ENCODE results near the gene ATL2. TPM values are rescaled to one million over a fixed set of nuclear protein-coding genes. Genes with fewer than 3 reads are reported as not detected.

Gene ATL2
- total and polyA plus RNA-seq, 2 donors (not counting 1 experiment from before 2014, with no cell fraction given): 26.5 to 70.7 TPM

GRCh38 chr2:38362232-38362631, 14.8 kb downstream of the ATL2 start:
- H3K9me3 ChIP-seq (ENCODE audit: control insufficient read depth, insufficient read depth, low read depth, low read length): no peaks in the 10 kb centered on the region
- no peak overlapping the region for H3K27ac ChIP-seq (ENCODE audit: insufficient read depth, low read length)
- TF ChIP-seq, protein P1, sequence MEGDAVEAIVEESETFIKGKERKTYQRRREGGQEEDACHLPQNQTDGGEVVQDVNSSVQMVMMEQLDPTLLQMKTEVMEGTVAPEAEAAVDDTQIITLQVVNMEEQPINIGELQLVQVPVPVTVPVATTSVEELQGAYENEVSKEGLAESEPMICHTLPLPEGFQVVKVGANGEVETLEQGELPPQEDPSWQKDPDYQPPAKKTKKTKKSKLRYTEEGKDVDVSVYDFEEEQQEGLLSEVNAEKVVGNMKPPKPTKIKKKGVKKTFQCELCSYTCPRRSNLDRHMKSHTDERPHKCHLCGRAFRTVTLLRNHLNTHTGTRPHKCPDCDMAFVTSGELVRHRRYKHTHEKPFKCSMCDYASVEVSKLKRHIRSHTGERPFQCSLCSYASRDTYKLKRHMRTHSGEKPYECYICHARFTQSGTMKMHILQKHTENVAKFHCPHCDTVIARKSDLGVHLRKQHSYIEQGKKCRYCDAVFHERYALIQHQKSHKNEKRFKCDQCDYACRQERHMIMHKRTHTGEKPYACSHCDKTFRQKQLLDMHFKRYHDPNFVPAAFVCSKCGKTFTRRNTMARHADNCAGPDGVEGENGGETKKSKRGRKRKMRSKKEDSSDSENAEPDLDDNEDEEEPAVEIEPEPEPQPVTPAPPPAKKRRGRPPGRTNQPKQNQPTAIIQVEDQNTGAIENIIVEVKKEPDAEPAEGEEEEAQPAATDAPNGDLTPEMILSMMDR (conservative IDR thresholded peaks at IDR 0.05 in 1 of 2, IDR thresholded peaks at IDR 0.05 in 1 of 2; ENCODE audit: low read depth in 1 of 2, low read length in 2 of 2): no peak
- TF ChIP-seq EZH2 (IDR thresholded peaks at IDR 0.05; ENCODE audit: low read length, missing control alignments): no peak
- no peak overlapping the region for H3K4me3 ChIP-seq (replicated peaks in 1 of 4; ENCODE audit: control extremely low read depth in 1 of 4, insufficient read depth in 1 of 4, low read depth in 3 of 4, low read length in 4 of 4)
- no peaks in the 10 kb centered on the region for H3K27me3 ChIP-seq (ENCODE audit: control insufficient read depth, insufficient read depth, low read length)
- no peak overlapping the region for H3K9ac ChIP-seq (ENCODE audit: insufficient read depth, low read length)
- no peak for DNase-seq (ENCODE audit: low read depth in 2 of 2)
- no peaks in the 10 kb centered on the region for H4K20me1 ChIP-seq (ENCODE audit: control insufficient read depth, extremely low read depth, insufficient read depth, low read length)
- peaks cover 54% of the 10 kb centered on the region for H3K79me2 ChIP-seq (ENCODE audit: control insufficient read depth, insufficient read depth, low read length)
- H2AFZ ChIP-seq (ENCODE audit: low read length): no peak overlapping the region
- no peak overlapping the region for H3K4me2 ChIP-seq (ENCODE audit: extremely low read depth, insufficient read depth, low read length)
- no peaks in the 10 kb centered on the region for H3K36me3 ChIP-seq (ENCODE audit: control insufficient read depth, insufficient read depth, low read length)
- no peaks in the 10 kb centered on the region for H3K4me1 ChIP-seq (ENCODE audit: control insufficient read depth, extremely low read depth, insufficient read depth, low read length)

- no peaks in the 10 kb centered on the region for H3K9me3 ChIP-seq (ENCODE audit: control insufficient read depth, insufficient read depth, low read depth, low read length)
These were observed 16.9 kb downstream of the ATL2 start for GRCh38 chr2:38360177-38360576.

GRCh38 chr2:38353402-38353801, 23.7 kb downstream of the ATL2 start:
- H3K27ac ChIP-seq (ENCODE audit: insufficient read depth, low read length): no peak overlapping the region
- H2AFZ ChIP-seq (ENCODE audit: low read length): no peak overlapping the region
- no peak for TF ChIP-seq EZH2 (IDR thresholded peaks at IDR 0.05; ENCODE audit: low read length, missing control alignments)
- TF ChIP-seq, protein P1 (conservative IDR thresholded peaks at IDR 0.05 in 1 of 2, IDR thresholded peaks at IDR 0.05 in 1 of 2; ENCODE audit: low read depth in 1 of 2, low read length in 2 of 2): no peak
- no peaks in the 10 kb centered on the region for H3K36me3 ChIP-seq (ENCODE audit: control insufficient read depth, insufficient read depth, low read length)
- H3K27me3 ChIP-seq (ENCODE audit: control insufficient read depth, insufficient read depth, low read length): no peaks in the 10 kb centered on the region
- DNase-seq (ENCODE audit: low read depth in 2 of 2): no peak
- H3K79me2 ChIP-seq (ENCODE audit: control insufficient read depth, insufficient read depth, low read length): peaks cover 18% of the 10 kb centered on the region
- no peak overlapping the region for H3K4me3 ChIP-seq (replicated peaks in 1 of 4; ENCODE audit: control extremely low read depth in 1 of 4, insufficient read depth in 1 of 4, low read depth in 3 of 4, low read length in 4 of 4)
- no peak overlapping the region for H3K9ac ChIP-seq (ENCODE audit: insufficient read depth, low read length)
- no peaks in the 10 kb centered on the region for H3K4me1 ChIP-seq (ENCODE audit: control insufficient read depth, extremely low read depth, insufficient read depth, low read length)
- no peaks in the 10 kb centered on the region for H3K9me3 ChIP-seq (ENCODE audit: control insufficient read depth, insufficient read depth, low read depth, low read length)
- no peaks in the 10 kb centered on the region for H4K20me1 ChIP-seq (ENCODE audit: control insufficient read depth, extremely low read depth, insufficient read depth, low read length)
- no peak overlapping the region for H3K4me2 ChIP-seq (ENCODE audit: extremely low read depth, insufficient read depth, low read length)

More at GRCh38 chr2:38360177-38360576, 16.9 kb downstream of the ATL2 start:
- H3K36me3 ChIP-seq (ENCODE audit: control insufficient read depth, insufficient read depth, low read length): no peaks in the 10 kb centered on the region
- H3K79me2 ChIP-seq (ENCODE audit: control insufficient read depth, insufficient read depth, low read length): peaks cover 41% of the 10 kb centered on the region
- no peak for TF ChIP-seq EZH2 (IDR thresholded peaks at IDR 0.05; ENCODE audit: low read length, missing control alignments)
- TF ChIP-seq, protein P1 (conservative IDR thresholded peaks at IDR 0.05 in 1 of 2, IDR thresholded peaks at IDR 0.05 in 1 of 2; ENCODE audit: low read depth in 1 of 2, low read length in 2 of 2): no peak
- no peak overlapping the region for H3K4me3 ChIP-seq (replicated peaks in 1 of 4; ENCODE audit: control extremely low read depth in 1 of 4, insufficient read depth in 1 of 4, low read depth in 3 of 4, low read length in 4 of 4)
- H3K27ac ChIP-seq (ENCODE audit: insufficient read depth, low read length): no peak overlapping the region
- H2AFZ ChIP-seq (ENCODE audit: low read length): no peak overlapping the region
- H4K20me1 ChIP-seq (ENCODE audit: control insufficient read depth, extremely low read depth, insufficient read depth, low read length): no peaks in the 10 kb centered on the region
- H3K4me2 ChIP-seq (ENCODE audit: extremely low read depth, insufficient read depth, low read length): no peak overlapping the region
- no peak for DNase-seq (ENCODE audit: low read depth in 2 of 2)
- H3K27me3 ChIP-seq (ENCODE audit: control insufficient read depth, insufficient read depth, low read length): no peaks in the 10 kb centered on the region
- H3K4me1 ChIP-seq (ENCODE audit: control insufficient read depth, extremely low read depth, insufficient read depth, low read length): no peaks in the 10 kb centered on the region
- no peak overlapping the region for H3K9ac ChIP-seq (ENCODE audit: insufficient read depth, low read length)

Data from fibroblast of lung (primary cell).